Measurements from ENCODE around the gene ZBTB1.

The ZBTB1 gene

DNA sequence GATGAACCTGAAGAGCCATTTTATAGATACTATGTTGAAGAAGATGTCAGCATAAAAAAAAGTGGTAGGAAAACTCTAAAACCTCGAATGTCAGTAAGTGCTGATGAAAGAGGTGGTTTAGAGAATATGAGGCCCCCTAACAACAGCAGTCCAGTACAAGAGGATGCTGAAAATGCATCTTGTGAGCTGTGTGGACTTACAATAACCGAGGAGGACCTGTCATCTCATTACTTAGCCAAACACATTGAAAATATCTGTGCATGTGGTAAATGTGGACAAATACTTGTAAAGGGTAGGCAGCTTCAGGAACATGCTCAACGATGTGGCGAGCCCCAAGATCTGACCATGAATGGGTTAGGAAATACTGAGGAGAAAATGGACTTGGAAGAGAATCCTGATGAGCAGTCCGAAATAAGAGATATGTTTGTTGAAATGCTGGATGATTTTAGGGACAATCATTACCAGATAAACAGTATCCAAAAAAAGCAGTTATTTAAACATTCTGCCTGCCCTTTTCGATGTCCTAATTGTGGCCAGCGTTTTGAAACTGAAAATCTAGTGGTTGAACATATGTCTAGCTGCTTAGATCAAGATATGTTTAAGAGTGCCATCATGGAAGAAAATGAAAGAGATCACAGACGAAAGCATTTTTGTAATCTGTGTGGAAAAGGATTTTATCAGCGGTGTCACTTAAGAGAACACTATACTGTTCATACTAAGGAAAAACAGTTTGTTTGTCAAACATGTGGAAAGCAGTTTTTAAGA is 18.2 kb downstream of the ZBTB1 start:
- ATAC-seq: no peak
- TF ChIP-seq ZC3H10 (CRISPR knock-in tag; IDR thresholded peaks at IDR 0.05): no peak
- TF ChIP-seq ZFP30 (CRISPR knock-in tag; IDR thresholded peaks at IDR 0.05): no peak
- TF ChIP-seq ZNF565 (CRISPR knock-in tag; conservative IDR thresholded peaks at IDR 0.05; ENCODE audit: low read depth): no peak
- TF ChIP-seq, protein P1, sequence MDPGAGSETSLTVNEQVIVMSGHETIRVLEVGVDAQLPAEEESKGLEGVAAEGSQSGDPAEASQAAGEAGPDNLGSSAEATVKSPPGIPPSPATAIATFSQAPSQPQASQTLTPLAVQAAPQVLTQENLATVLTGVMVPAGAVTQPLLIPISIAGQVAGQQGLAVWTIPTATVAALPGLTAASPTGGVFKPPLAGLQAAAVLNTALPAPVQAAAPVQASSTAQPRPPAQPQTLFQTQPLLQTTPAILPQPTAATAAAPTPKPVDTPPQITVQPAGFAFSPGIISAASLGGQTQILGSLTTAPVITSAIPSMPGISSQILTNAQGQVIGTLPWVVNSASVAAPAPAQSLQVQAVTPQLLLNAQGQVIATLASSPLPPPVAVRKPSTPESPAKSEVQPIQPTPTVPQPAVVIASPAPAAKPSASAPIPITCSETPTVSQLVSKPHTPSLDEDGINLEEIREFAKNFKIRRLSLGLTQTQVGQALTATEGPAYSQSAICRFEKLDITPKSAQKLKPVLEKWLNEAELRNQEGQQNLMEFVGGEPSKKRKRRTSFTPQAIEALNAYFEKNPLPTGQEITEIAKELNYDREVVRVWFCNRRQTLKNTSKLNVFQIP (CRISPR knock-in tag; IDR thresholded peaks at IDR 0.05; ENCODE audit: borderline replicate concordance, low read depth): no peak
- no peak for TF ChIP-seq PPARA (CRISPR knock-in tag; IDR thresholded peaks at IDR 0.05; ENCODE audit: borderline replicate concordance)
- TF ChIP-seq ARNTL (CRISPR knock-in tag; IDR thresholded peaks at IDR 0.05; ENCODE audit: borderline replicate concordance, low read depth): no peak
- TF ChIP-seq TCF4 (CRISPR knock-in tag; IDR thresholded peaks at IDR 0.05; ENCODE audit: borderline replicate concordance): no peak
- no peak for TF ChIP-seq ZNF8 (CRISPR knock-in tag; IDR thresholded peaks at IDR 0.05)
- TF ChIP-seq GLIS3 (CRISPR knock-in tag; IDR thresholded peaks at IDR 0.05): no peak
- no peak for TF ChIP-seq SNAI2 (CRISPR knock-in tag; IDR thresholded peaks at IDR 0.05)
- no peak for TF ChIP-seq CSDC2 (CRISPR knock-in tag; IDR thresholded peaks at IDR 0.05)

DNA sequence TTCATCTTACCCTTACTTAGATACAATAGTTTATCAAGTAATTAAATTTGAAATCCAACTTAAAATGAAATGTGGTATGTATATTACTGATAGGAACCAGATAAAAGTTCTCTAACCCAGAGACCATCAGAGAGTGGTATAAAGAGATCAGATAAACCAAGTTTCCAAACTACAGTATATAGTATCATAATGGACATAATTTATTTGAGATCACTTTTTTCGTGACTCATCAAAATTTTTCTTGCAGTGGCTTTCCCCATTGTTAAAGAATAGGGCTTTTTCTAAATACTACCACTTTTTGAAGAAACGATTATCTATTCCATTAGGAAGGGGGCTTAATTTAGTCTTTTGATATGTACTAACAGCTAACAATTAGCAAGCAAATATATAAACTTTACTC is 20.8 kb downstream of the ZBTB1 start:
- no peak; the same call in 2 of the 3 replicates for ATAC-seq
- TF ChIP-seq ZC3H10 (CRISPR knock-in tag; IDR thresholded peaks at IDR 0.05): no peak
- no peak for TF ChIP-seq CSDC2 (CRISPR knock-in tag; IDR thresholded peaks at IDR 0.05)
- peak; percentile 69 for TF ChIP-seq ISL1 (CRISPR knock-in tag; IDR thresholded peaks at IDR 0.05)
- no peak for TF ChIP-seq ZNF565 (CRISPR knock-in tag; conservative IDR thresholded peaks at IDR 0.05; ENCODE audit: low read depth)
- TF ChIP-seq ZFP3 (CRISPR knock-in tag; IDR thresholded peaks at IDR 0.05): no peak
- no peak for TF ChIP-seq RARB (CRISPR knock-in tag; IDR thresholded peaks at IDR 0.05)
- no peak for TF ChIP-seq ZFP30 (CRISPR knock-in tag; IDR thresholded peaks at IDR 0.05)
- TF ChIP-seq TOX (CRISPR knock-in tag; IDR thresholded peaks at IDR 0.05; ENCODE audit: borderline replicate concordance): no peak

DNA sequence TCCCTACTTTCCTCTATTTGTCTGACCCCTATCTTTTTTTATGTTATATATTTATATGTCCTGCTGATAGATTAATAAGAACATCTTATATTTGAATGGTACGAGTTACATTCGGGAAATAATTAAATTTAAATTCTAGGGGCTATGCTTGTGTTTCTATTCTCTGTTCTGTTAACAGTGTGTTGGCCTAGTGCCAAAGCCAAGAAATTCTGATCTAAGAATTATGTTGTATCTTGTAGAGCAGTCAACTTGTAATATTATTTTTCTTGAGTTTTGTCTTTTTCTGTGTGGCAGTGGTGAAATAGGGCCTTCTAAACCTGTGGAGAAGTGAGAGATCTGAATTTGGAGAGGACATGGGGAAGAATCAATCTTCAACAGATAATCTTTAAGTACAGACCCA is 27.0 kb downstream of the ZBTB1 start:
- TF ChIP-seq ZNF70 (CRISPR knock-in tag; IDR thresholded peaks at IDR 0.05) (no peak), ZFP30 (CRISPR knock-in tag; IDR thresholded peaks at IDR 0.05) (no peak), ISL1 (CRISPR knock-in tag; IDR thresholded peaks at IDR 0.05) (no peak), ZNF565 (CRISPR knock-in tag; conservative IDR thresholded peaks at IDR 0.05; ENCODE audit: low read depth) (no peak), ZNF8 (CRISPR knock-in tag; IDR thresholded peaks at IDR 0.05) (no peak), ESRRG (CRISPR knock-in tag; IDR thresholded peaks at IDR 0.05) (no peak), OSR1 (CRISPR knock-in tag; IDR thresholded peaks at IDR 0.05) (no peak), ZFP3 (CRISPR knock-in tag; IDR thresholded peaks at IDR 0.05) (no peak), GLIS3 (CRISPR knock-in tag; IDR thresholded peaks at IDR 0.05) (no peak), ARNTL (CRISPR knock-in tag; IDR thresholded peaks at IDR 0.05; ENCODE audit: borderline replicate concordance, low read depth) (no peak)
- TF ChIP-seq, protein P2, sequence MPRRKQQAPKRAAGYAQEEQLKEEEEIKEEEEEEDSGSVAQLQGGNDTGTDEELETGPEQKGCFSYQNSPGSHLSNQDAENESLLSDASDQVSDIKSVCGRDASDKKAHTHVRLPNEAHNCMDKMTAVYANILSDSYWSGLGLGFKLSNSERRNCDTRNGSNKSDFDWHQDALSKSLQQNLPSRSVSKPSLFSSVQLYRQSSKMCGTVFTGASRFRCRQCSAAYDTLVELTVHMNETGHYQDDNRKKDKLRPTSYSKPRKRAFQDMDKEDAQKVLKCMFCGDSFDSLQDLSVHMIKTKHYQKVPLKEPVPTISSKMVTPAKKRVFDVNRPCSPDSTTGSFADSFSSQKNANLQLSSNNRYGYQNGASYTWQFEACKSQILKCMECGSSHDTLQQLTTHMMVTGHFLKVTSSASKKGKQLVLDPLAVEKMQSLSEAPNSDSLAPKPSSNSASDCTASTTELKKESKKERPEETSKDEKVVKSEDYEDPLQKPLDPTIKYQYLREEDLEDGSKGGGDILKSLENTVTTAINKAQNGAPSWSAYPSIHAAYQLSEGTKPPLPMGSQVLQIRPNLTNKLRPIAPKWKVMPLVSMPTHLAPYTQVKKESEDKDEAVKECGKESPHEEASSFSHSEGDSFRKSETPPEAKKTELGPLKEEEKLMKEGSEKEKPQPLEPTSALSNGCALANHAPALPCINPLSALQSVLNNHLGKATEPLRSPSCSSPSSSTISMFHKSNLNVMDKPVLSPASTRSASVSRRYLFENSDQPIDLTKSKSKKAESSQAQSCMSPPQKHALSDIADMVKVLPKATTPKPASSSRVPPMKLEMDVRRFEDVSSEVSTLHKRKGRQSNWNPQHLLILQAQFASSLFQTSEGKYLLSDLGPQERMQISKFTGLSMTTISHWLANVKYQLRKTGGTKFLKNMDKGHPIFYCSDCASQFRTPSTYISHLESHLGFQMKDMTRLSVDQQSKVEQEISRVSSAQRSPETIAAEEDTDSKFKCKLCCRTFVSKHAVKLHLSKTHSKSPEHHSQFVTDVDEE (CRISPR knock-in tag; IDR thresholded peaks at IDR 0.05): no peak
- TF ChIP-seq, protein P3, sequence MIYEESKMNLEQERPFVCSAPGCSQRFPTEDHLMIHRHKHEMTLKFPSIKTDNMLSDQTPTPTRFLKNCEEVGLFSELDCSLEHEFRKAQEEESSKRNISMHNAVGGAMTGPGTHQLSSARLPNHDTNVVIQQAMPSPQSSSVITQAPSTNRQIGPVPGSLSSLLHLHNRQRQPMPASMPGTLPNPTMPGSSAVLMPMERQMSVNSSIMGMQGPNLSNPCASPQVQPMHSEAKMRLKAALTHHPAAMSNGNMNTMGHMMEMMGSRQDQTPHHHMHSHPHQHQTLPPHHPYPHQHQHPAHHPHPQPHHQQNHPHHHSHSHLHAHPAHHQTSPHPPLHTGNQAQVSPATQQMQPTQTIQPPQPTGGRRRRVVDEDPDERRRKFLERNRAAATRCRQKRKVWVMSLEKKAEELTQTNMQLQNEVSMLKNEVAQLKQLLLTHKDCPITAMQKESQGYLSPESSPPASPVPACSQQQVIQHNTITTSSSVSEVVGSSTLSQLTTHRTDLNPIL (CRISPR knock-in tag; IDR thresholded peaks at IDR 0.05; ENCODE audit: low read depth): no peak
- TF ChIP-seq, protein P4, sequence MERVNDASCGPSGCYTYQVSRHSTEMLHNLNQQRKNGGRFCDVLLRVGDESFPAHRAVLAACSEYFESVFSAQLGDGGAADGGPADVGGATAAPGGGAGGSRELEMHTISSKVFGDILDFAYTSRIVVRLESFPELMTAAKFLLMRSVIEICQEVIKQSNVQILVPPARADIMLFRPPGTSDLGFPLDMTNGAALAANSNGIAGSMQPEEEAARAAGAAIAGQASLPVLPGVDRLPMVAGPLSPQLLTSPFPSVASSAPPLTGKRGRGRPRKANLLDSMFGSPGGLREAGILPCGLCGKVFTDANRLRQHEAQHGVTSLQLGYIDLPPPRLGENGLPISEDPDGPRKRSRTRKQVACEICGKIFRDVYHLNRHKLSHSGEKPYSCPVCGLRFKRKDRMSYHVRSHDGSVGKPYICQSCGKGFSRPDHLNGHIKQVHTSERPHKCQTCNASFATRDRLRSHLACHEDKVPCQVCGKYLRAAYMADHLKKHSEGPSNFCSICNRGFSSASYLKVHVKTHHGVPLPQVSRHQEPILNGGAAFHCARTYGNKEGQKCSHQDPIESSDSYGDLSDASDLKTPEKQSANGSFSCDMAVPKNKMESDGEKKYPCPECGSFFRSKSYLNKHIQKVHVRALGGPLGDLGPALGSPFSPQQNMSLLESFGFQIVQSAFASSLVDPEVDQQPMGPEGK (CRISPR knock-in tag; IDR thresholded peaks at IDR 0.05; ENCODE audit: borderline replicate concordance): no peak
- no peak for ATAC-seq
